ENCODE measurements around the gene HTR6. TPM values are rescaled to one million over a fixed set of nuclear protein-coding genes. Genes with fewer than 3 reads are reported as not detected.

Gene HTR6
- total RNA-seq, 1 experiment from 2014 or later, result 0.37 TPM

DNA sequence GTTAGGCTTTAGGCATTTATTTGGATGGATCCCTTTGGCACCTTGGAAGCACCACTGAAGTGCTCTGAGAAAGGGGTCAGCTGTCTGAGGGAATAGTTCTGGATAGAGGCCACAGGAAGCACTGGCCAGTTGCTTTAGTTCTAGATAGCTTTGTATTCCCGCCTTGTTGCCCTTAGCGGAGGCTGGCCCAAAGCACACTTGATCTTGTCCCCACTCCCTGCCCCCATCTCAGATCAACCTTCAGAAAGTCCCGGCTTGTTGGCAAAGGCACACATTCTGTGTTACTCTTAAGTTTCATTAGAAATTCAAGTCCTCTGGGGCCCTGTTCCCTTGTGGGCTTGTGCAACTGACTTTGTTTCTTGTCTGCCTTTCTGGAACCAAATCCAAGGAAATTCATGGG, 35.8 kb upstream of the HTR6 start:
- whole genome bisulfite sequencing (ENCODE audit: extremely low coverage, insufficient read length, low lambda C conversion rate), result no CpG with 5 or more reads among the region's 3 CpGs
- no peak overlapping the region for H3K4me3 Mint-ChIP-seq
- H4K8ac ChIP-seq (replicated peaks; ENCODE audit: insufficient read length, low read depth, low read length), result no peak overlapping the region

More for the DNA sequence above, 35.8 kb upstream of the HTR6 start:
- Mint-ChIP-seq H3K27me3 (ENCODE audit: low read depth) (no peaks in the 10 kb centered on the region), H3K4me1 (peaks cover 18 to 22% of the 10 kb centered on the region in 2 experiments), H3K27ac (peak overlapping the region in 1 of 3 experiments; percentile 25; a peak in 2 of 7 replicates), H3K9me3 (no peaks in the 10 kb centered on the region), H3K36me3 (ENCODE audit: insufficient read depth in 1 of 3, low read depth in 3 of 3) (peaks cover 10 to 33% (median 29%) of the 10 kb centered on the region in 3 experiments; a peak in 6 of 7 replicates)
- Histone ChIP-seq H2BK12ac (ENCODE audit: insufficient read length, low read depth, low read length) (no peak overlapping the region), H4K20me1 (ENCODE audit: control insufficient read depth, insufficient read depth, insufficient read length) (no peaks in the 10 kb centered on the region), H3K4me1 (ENCODE audit: insufficient read depth, low read length) (peaks cover 13% of the 10 kb centered on the region; the same call in 1 of the 2 replicates), H3K14ac (ENCODE audit: insufficient read depth, low read length) (no peak overlapping the region), H3K79me1 (ENCODE audit: insufficient read depth, low read depth, low read length, poor library complexity, severe bottlenecking) (no peaks in the 10 kb centered on the region), H3K23ac (ENCODE audit: insufficient read length, low read depth, low read length) (no peak overlapping the region), H3T11ph (ENCODE audit: low read length) (no peak overlapping the region), H2BK120ac (ENCODE audit: low read depth, low read length, poor library complexity, severe bottlenecking) (no peak overlapping the region), H4K91ac (ENCODE audit: insufficient read length, low read depth, low read length) (no peak overlapping the region), H3K27me3 (ENCODE audit: insufficient read depth, low read length) (no peaks in the 10 kb centered on the region), H2AK5ac (ENCODE audit: insufficient read length, low read length) (no peak overlapping the region), H3K27ac (ENCODE audit: insufficient read length, low read depth, low read length) (no peak overlapping the region), H4K5ac (ENCODE audit: insufficient read length, low read depth, low read length) (no peak overlapping the region), H3K4ac (ENCODE audit: low read depth, low read length) (no peak overlapping the region), H2BK20ac (ENCODE audit: low read depth, low read length, poor library complexity, severe bottlenecking) (no peak overlapping the region), H2BK5ac (ENCODE audit: insufficient read length, low read length) (no peak overlapping the region), H3K9ac (ENCODE audit: extremely low read depth, insufficient read length, low read length) (no peak overlapping the region), H3K9me3 (ENCODE audit: control insufficient read depth, low read depth, low read length) (no peaks in the 10 kb centered on the region), H3K56ac (ENCODE audit: insufficient read length, low read depth, low read length) (no peak overlapping the region), H3K4me2 (ENCODE audit: insufficient read depth, insufficient read length, low read length) (no peak overlapping the region), H3K79me2 (ENCODE audit: insufficient read depth, low read length) (no peaks in the 10 kb centered on the region), H3K18ac (ENCODE audit: insufficient read length, low read depth, low read length) (no peak overlapping the region), H2BK15ac (ENCODE audit: low read depth, low read length) (no peak overlapping the region), H3K23me2 (ENCODE audit: insufficient read length, low read depth, low read length, poor library complexity, severe bottlenecking) (no peaks in the 10 kb centered on the region), H2AFZ (ENCODE audit: low read length) (no peak overlapping the region)
- no peak for DNase-seq
- TF ChIP-seq, protein P1, sequence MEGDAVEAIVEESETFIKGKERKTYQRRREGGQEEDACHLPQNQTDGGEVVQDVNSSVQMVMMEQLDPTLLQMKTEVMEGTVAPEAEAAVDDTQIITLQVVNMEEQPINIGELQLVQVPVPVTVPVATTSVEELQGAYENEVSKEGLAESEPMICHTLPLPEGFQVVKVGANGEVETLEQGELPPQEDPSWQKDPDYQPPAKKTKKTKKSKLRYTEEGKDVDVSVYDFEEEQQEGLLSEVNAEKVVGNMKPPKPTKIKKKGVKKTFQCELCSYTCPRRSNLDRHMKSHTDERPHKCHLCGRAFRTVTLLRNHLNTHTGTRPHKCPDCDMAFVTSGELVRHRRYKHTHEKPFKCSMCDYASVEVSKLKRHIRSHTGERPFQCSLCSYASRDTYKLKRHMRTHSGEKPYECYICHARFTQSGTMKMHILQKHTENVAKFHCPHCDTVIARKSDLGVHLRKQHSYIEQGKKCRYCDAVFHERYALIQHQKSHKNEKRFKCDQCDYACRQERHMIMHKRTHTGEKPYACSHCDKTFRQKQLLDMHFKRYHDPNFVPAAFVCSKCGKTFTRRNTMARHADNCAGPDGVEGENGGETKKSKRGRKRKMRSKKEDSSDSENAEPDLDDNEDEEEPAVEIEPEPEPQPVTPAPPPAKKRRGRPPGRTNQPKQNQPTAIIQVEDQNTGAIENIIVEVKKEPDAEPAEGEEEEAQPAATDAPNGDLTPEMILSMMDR (conservative IDR thresholded peaks at IDR 0.05), result no peak
